Smooth muscle cell (in vitro differentiated cells): ENCODE measurements around the gene AGER. TPM values are rescaled to one million over a fixed set of nuclear protein-coding genes. Genes with fewer than 3 reads are reported as not detected.

Source experiments
- DNase-seq: peaks from one replicate; lab custom pipeline; 2025; ENCODE audit not compliant: unreplicated experiment; lab: John Stamatoyannopoulos, UW
- H2AFZ ChIP-seq: fragments of 200-600 bp; sonication (generic); 2 replicates; pipeline ENCODE4 v1.6.0; 2016; ENCODE audit warnings: antibody characterized with exemption, low read depth, mild to moderate bottlenecking
- H3F3A ChIP-seq: fragments of 200-600 bp; sonication (generic); 2 replicates; pipeline ENCODE4 v1.6.0; 2017; ENCODE audit warnings: antibody characterized with exemption, low read depth
- H3K27ac ChIP-seq: fragments of 200-600 bp; sonication (generic); 2 replicates; pipeline ENCODE4 v1.5.1; 2016; ENCODE audit warnings: low read depth, mild to moderate bottlenecking
- H3K27me3 ChIP-seq: fragments of 200-600 bp; sonication (generic); 2 replicates; pipeline ENCODE4 v1.6.1; 2016; ENCODE audit warnings: low read depth, mild to moderate bottlenecking
- H3K36me3 ChIP-seq: fragments of 200-600 bp; sonication (generic); 2 replicates; pipeline ENCODE4 v1.5.1; 2016; ENCODE audit warnings: low read depth
- H3K4me1 ChIP-seq: fragments of 200-600 bp; sonication (generic); 2 replicates; pipeline ENCODE4 v1.5.1; 2016; ENCODE audit warnings: low read depth
- H3K4me2 ChIP-seq: fragments of 200-600 bp; sonication (generic); 2 replicates; pipeline ENCODE4 v1.6.0; 2016; ENCODE audit warnings: mild to moderate bottlenecking
- H3K4me3 ChIP-seq: fragments of 200-600 bp; sonication (generic); 2 replicates; pipeline ENCODE4 v1.5.1; 2016; ENCODE audit warnings: mild to moderate bottlenecking
- H3K79me2 ChIP-seq: fragments of 200-600 bp; sonication (generic); 2 replicates; pipeline ENCODE4 v1.6.0; 2016; ENCODE audit warnings: low read depth, mild to moderate bottlenecking
- H3K9ac ChIP-seq: fragments of 200-600 bp; sonication (generic); 2 replicates; pipeline ENCODE4 v1.6.0; 2016; ENCODE audit warnings: low read depth
- H3K9me3 ChIP-seq: fragments of 200-600 bp; sonication (generic); replicated peaks from 2 replicates; pipeline ENCODE4 v1.5.1; 2016; ENCODE audit warnings: low read depth
- H4K20me1 ChIP-seq: fragments of 200-600 bp; sonication (generic); 2 replicates; pipeline ENCODE4 v1.6.0; 2016; ENCODE audit warnings: low read depth
- WGBS: methylation state at CpG from one replicate; pipeline ENCODE4 v1.1.7; 2016; ENCODE audit warnings: low lambda C conversion rate; 5-methylcytosine and 5-hydroxymethylcytosine counted together
- polyA plus RNA-seq: library from polyadenylated mRNA; unstranded; fragments of >200 nt; fragmentation: Nextera tagmentation; extraction: Ambion mirVana; gene quantifications from 2 replicates; pipeline ENCODE4 v1.2.1, GENCODE V29; 2016
- total RNA-seq: library from RNA; depleted of rRNA; stranded (reverse); fragments of >200 nt; gene quantifications from 2 replicates; pipeline ENCODE4 v1.2.3, GENCODE V29; 2014
- TF ChIP-seq, protein P1 (sequence below): fragments of 200-600 bp; sonication (generic); IDR thresholded peaks from 2 replicates; pipeline ENCODE4 v1.5.1; 2017; ENCODE audit warnings: borderline replicate concordance, mild to moderate bottlenecking, antibody characterized with exemption; ENCODE audit not compliant: insufficient read depth, poor library complexity, severe bottlenecking

The AGER gene
- total and polyA plus RNA-seq, 2 experiments from 2014 or later: 2.5 to 2.6 TPM

- TF ChIP-seq, protein P1, sequence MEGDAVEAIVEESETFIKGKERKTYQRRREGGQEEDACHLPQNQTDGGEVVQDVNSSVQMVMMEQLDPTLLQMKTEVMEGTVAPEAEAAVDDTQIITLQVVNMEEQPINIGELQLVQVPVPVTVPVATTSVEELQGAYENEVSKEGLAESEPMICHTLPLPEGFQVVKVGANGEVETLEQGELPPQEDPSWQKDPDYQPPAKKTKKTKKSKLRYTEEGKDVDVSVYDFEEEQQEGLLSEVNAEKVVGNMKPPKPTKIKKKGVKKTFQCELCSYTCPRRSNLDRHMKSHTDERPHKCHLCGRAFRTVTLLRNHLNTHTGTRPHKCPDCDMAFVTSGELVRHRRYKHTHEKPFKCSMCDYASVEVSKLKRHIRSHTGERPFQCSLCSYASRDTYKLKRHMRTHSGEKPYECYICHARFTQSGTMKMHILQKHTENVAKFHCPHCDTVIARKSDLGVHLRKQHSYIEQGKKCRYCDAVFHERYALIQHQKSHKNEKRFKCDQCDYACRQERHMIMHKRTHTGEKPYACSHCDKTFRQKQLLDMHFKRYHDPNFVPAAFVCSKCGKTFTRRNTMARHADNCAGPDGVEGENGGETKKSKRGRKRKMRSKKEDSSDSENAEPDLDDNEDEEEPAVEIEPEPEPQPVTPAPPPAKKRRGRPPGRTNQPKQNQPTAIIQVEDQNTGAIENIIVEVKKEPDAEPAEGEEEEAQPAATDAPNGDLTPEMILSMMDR: no peak
- no peak for DNase-seq
Measured at GRCh38 chr6:32163559-32164258, 20.3 kb downstream of the AGER start.

DNA sequence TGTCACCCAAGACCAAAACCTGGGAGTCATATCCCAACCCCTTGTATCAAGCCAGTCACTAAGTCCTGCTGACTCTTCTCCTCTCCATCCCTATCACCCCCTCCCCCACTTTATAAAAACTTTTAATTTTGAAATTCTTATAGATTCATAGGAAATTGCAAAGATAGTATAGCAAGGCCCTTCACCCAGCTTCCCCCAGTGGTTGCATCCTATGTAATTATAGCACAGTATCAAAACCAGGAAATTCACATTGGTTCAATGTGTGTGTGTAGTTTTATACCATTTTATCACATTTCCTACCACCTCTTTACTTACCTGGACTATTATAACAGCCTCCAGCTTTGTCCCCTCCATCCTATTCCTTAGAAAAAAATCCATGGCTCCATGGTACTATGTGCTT is 26.0 kb downstream of the AGER start:
- Histone ChIP-seq H3K9me3 (no peaks in the 10 kb centered on the region), H3K9ac (no peak overlapping the region), H3K4me1 (peaks cover 6% of the 10 kb centered on the region), H3K27ac (no peak overlapping the region), H3F3A (no peaks in the 10 kb centered on the region), H3K79me2 (peaks cover 10% of the 10 kb centered on the region), H3K27me3 (no peaks in the 10 kb centered on the region), H3K4me3 (no peak overlapping the region), H4K20me1 (no peaks in the 10 kb centered on the region), H3K36me3 (no peaks in the 10 kb centered on the region), H3K4me2 (no peak overlapping the region), H2AFZ (no peak overlapping the region)
- TF ChIP-seq, protein P1: no peak
- DNase-seq: no peak

More at GRCh38 chr6:32163559-32164258, 20.3 kb downstream of the AGER start:
- Histone ChIP-seq H3K4me3 (no peak overlapping the region), H3K27me3 (no peaks in the 10 kb centered on the region), H3K4me1 (no peaks in the 10 kb centered on the region), H3K27ac (no peak overlapping the region), H3K9ac (no peak overlapping the region), H3K4me2 (no peak overlapping the region), H3K9me3 (no peaks in the 10 kb centered on the region), H2AFZ (no peak overlapping the region), H4K20me1 (no peaks in the 10 kb centered on the region), H3F3A (peaks cover 5% of the 10 kb centered on the region), H3K36me3 (no peaks in the 10 kb centered on the region), H3K79me2 (no peaks in the 10 kb centered on the region)
- WGBS: 95% methylated on average over 7 of the region's 7 CpGs

DNA sequence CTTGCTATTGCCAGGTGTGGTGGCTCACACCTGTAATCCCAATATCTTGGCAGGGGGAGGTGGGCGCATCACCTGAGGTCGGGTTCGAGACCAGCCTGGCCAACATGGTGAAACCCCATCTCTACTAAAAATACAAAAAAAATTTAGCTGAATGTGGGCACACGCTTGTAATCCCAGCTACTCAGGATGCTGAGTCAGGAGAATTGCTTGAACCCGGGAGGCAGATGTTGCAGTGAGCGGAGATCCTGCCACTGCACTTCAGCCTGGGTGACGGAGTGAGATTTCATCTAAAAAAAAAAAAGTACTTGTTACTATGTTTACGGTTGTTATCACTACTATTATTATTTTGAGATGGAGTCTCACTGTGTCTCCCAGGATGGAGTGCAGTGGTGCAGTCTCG is 27.2 kb downstream of the AGER start:
- Histone ChIP-seq H4K20me1 (no peaks in the 10 kb centered on the region), H3K4me1 (peaks cover 15% of the 10 kb centered on the region), H2AFZ (no peak overlapping the region), H3K27me3 (no peaks in the 10 kb centered on the region), H3K9ac (no peak overlapping the region), H3K9me3 (no peaks in the 10 kb centered on the region), H3K4me2 (no peak overlapping the region), H3K79me2 (peaks cover 10% of the 10 kb centered on the region), H3K36me3 (no peaks in the 10 kb centered on the region), H3K4me3 (no peak overlapping the region), H3F3A (no peaks in the 10 kb centered on the region), H3K27ac (no peak overlapping the region)
- 97% methylated on average over 9 of the region's 9 CpGs for WGBS
- no peak for DNase-seq
- TF ChIP-seq, protein P1: no peak
